WTC11 (cell line): ENCODE measurements around the gene TUBGCP2. TPM values are rescaled to one million over a fixed set of nuclear protein-coding genes. Genes with fewer than 3 reads are reported as not detected.

Source experiments
- ATAC-seq: fragments of 200-7000 bp; cut with Tn5 transposase; 2 replicates; pipeline ENCODE4 v1.10.0; 2021; ENCODE audit warnings: mild to moderate bottlenecking, moderate library complexity
- CTCF ChIA-PET: fragments of 300-600 bp; sonication (Branson Sonifier 250); formaldehyde crosslinking; loops from one replicate; lab custom pipeline; 2021; ENCODE audit warnings: antibody characterized with exemption; lab: Charles Lee
- POLR2A ChIA-PET: fragments of 350-600 bp; sonication (Branson Sonifier 250); formaldehyde crosslinking; loops from one replicate; lab custom pipeline; 2021; ENCODE audit warnings: antibody characterized with exemption; lab: Charles Lee
- DNase-seq: peaks from one replicate; pipeline ENCODE4 v3.0.0; 2021; ENCODE audit warnings: low spot score
- H3K27ac Mint-ChIP-seq: 2 replicates; pipeline ENCODE4 v1.8.0; 2021; ENCODE audit warnings: mixed read lengths
- H3K27me3 Mint-ChIP-seq: 2 replicates; pipeline ENCODE4 v1.8.0; 2021; ENCODE audit warnings: low read depth, mild to moderate bottlenecking, moderate library complexity, mixed read lengths
- H3K36me3 Mint-ChIP-seq: 2 replicates; pipeline ENCODE4 v1.8.0; 2021; ENCODE audit warnings: mixed read lengths
- H3K4me1 Mint-ChIP-seq: 2 replicates; pipeline ENCODE4 v1.8.0; 2022; ENCODE audit warnings: mixed read lengths
- H3K4me3 Mint-ChIP-seq: 2 replicates; pipeline ENCODE4 v1.8.0; 2021; ENCODE audit warnings: mild to moderate bottlenecking, moderate library complexity, mixed read lengths
- H3K9me3 Mint-ChIP-seq: 2 replicates; pipeline ENCODE4 v1.8.0; 2021; ENCODE audit warnings: mixed read lengths
- CBFB ChIP-seq: sonication (generic); formaldehyde crosslinking; IDR thresholded peaks from 2 replicates; pipeline ENCODE4 v1.8.1; 2022; ENCODE audit warnings: mild to moderate bottlenecking, low read depth, missing genetic modification reagents
- CDX4 ChIP-seq: fragments of 250-450 bp; sonication (Bioruptor Pico); IDR thresholded peaks from 2 replicates; pipeline ENCODE4 v1.9.0; 2021; ENCODE audit warnings: moderate library complexity, mild to moderate bottlenecking, inconsistent platforms, borderline replicate concordance
- CREM ChIP-seq: sonication (generic); formaldehyde crosslinking; IDR thresholded peaks from 2 replicates; pipeline ENCODE4 v1.8.1; 2022; ENCODE audit warnings: mild to moderate bottlenecking, missing genetic modification reagents, moderate library complexity
- FOXP1 ChIP-seq: sonication (generic); formaldehyde crosslinking; IDR thresholded peaks from 2 replicates; pipeline ENCODE4 v1.8.0; 2022; ENCODE audit warnings: missing genetic modification reagents, mild to moderate bottlenecking, moderate library complexity, borderline replicate concordance
- FOXP4 ChIP-seq: sonication (generic); formaldehyde crosslinking; IDR thresholded peaks from 2 replicates; pipeline ENCODE4 v1.8.0; 2022; ENCODE audit warnings: mild to moderate bottlenecking, missing genetic modification reagents
- IRF1 ChIP-seq: sonication (generic); formaldehyde crosslinking; IDR thresholded peaks from 2 replicates; pipeline ENCODE4 v1.8.0; 2023; ENCODE audit warnings: missing genetic modification reagents
- IRF2 ChIP-seq: sonication (generic); formaldehyde crosslinking; IDR thresholded peaks from 2 replicates; pipeline ENCODE4 v1.8.0; 2022; ENCODE audit warnings: low read depth, missing genetic modification reagents, borderline replicate concordance
- NFYB ChIP-seq: sonication (generic); formaldehyde crosslinking; conservative IDR thresholded peaks from 2 replicates; pipeline ENCODE4 v1.8.0; 2022; ENCODE audit warnings: low read depth, missing genetic modification reagents
- NR3C1 ChIP-seq: sonication (generic); formaldehyde crosslinking; conservative IDR thresholded peaks from 2 replicates; pipeline ENCODE4 v1.8.1; 2023; ENCODE audit warnings: low read depth, mild to moderate bottlenecking, missing genetic modification reagents
- STAT6 ChIP-seq: sonication (generic); formaldehyde crosslinking; conservative IDR thresholded peaks from 2 replicates; pipeline ENCODE4 v1.8.1; 2023; ENCODE audit warnings: mild to moderate bottlenecking, low read depth, missing genetic modification reagents, moderate library complexity
- ZNF219 ChIP-seq: sonication (generic); formaldehyde crosslinking; IDR thresholded peaks from 2 replicates; pipeline ENCODE4 v1.8.0; 2023; ENCODE audit warnings: missing genetic modification reagents, mild to moderate bottlenecking, borderline replicate concordance
- ZNF263 ChIP-seq: sonication (generic); formaldehyde crosslinking; IDR thresholded peaks from 2 replicates; pipeline ENCODE4 v1.8.1; 2022; ENCODE audit warnings: low read depth, mild to moderate bottlenecking, moderate library complexity, missing genetic modification reagents
- ZNF416 ChIP-seq: fragments of 250-450 bp; sonication (Bioruptor Pico); IDR thresholded peaks from 2 replicates; pipeline ENCODE4 v1.9.0; 2021; ENCODE audit warnings: mild to moderate bottlenecking, inconsistent platforms
- ZNF532 ChIP-seq: fragments of 250-450 bp; sonication (Bioruptor Pico); IDR thresholded peaks from 2 replicates; pipeline ENCODE4 v1.9.0; 2021; ENCODE audit warnings: mild to moderate bottlenecking, borderline replicate concordance
- ZNF671 ChIP-seq: fragments of 250-450 bp; sonication (Bioruptor Pico); IDR thresholded peaks from 2 replicates; pipeline ENCODE4 v1.8.0; 2021; ENCODE audit warnings: mild to moderate bottlenecking
- total RNA-seq: library from RNA; stranded (reverse); gene quantifications from 3 replicates; pipeline ENCODE4 v1.2.3, GENCODE V29; 2021
- TF ChIP-seq, protein P1 (sequence below): fragments of 200-600 bp; IDR thresholded peaks from 2 replicates; pipeline ENCODE4 v1.8.0; 2022; ENCODE audit warnings: antibody characterized with exemption

The TUBGCP2 gene
- total RNA-seq, 1 experiment from 2014 or later = 62.5 TPM

- POLR2A ChIA-PET = no interaction called here
Measured at GRCh38 chr10:133349577-133350011, 40.9 kb upstream of the TUBGCP2 start.

More at GRCh38 chr10:133349577-133350011, 40.9 kb upstream of the TUBGCP2 start:
- no peaks in the 10 kb centered on the region for H3K36me3 Mint-ChIP-seq
- DNase-seq = no peak
- H3K4me3 Mint-ChIP-seq = no peak overlapping the region
- H3K27me3 Mint-ChIP-seq = peaks cover 11% of the 10 kb centered on the region
- no peak overlapping the region for H3K27ac Mint-ChIP-seq
- H3K9me3 Mint-ChIP-seq = no peaks in the 10 kb centered on the region
- TF ChIP-seq FOXP1 (CRISPR knock-in tag) (no peak), ZNF416 (no peak), ZNF671 (CRISPR knock-in tag) (no peak), CBFB (CRISPR knock-in tag) (no peak), NR3C1 (CRISPR knock-in tag) (no peak), CREM (CRISPR knock-in tag) (no peak), ZNF263 (CRISPR knock-in tag) (no peak), FOXP4 (no peak), CDX4 (no peak), IRF1 (CRISPR knock-in tag) (no peak), NFYB (CRISPR knock-in tag) (no peak), ZNF532 (CRISPR knock-in tag) (no peak), STAT6 (no peak), ZNF219 (no peak), IRF2 (CRISPR knock-in tag) (no peak)
- TF ChIP-seq, protein P1, sequence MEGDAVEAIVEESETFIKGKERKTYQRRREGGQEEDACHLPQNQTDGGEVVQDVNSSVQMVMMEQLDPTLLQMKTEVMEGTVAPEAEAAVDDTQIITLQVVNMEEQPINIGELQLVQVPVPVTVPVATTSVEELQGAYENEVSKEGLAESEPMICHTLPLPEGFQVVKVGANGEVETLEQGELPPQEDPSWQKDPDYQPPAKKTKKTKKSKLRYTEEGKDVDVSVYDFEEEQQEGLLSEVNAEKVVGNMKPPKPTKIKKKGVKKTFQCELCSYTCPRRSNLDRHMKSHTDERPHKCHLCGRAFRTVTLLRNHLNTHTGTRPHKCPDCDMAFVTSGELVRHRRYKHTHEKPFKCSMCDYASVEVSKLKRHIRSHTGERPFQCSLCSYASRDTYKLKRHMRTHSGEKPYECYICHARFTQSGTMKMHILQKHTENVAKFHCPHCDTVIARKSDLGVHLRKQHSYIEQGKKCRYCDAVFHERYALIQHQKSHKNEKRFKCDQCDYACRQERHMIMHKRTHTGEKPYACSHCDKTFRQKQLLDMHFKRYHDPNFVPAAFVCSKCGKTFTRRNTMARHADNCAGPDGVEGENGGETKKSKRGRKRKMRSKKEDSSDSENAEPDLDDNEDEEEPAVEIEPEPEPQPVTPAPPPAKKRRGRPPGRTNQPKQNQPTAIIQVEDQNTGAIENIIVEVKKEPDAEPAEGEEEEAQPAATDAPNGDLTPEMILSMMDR = no peak
- TF ChIP-seq, all 79 proteins: peak for 0
- CTCF ChIA-PET = no interaction called here
- H3K4me1 Mint-ChIP-seq = peaks cover 9% of the 10 kb centered on the region
- no peak for ATAC-seq
